Dermis microvascular lymphatic vessel endothelial cell (primary cell): ENCODE measurements around the gene YKT6. TPM values are rescaled to one million over a fixed set of nuclear protein-coding genes. Genes with fewer than 3 reads are reported as not detected.
"Not testable (repeated sequence)": the region's sequence is repeated elsewhere in the genome, so short reads cannot be mapped to it uniquely, and the experiment has no call there.

Experiments used
- DNase-seq, 2 donors: peaks; one replicate each; pipeline versions ENCODE4 v3.0.0 to v3.0.0-alpha.2; 2010; ENCODE audit warnings: low read depth in 2 of 2
- total RNA-seq: library from RNA; depleted of rRNA; stranded (reverse); fragments of >200 nt; gene quantifications from 2 replicates; pipeline ENCODE4 v1.2.1, GENCODE V29; 2014

YKT6 gene
- total RNA-seq, 1 donor from 2014 or later: 83.7 TPM

DNA sequence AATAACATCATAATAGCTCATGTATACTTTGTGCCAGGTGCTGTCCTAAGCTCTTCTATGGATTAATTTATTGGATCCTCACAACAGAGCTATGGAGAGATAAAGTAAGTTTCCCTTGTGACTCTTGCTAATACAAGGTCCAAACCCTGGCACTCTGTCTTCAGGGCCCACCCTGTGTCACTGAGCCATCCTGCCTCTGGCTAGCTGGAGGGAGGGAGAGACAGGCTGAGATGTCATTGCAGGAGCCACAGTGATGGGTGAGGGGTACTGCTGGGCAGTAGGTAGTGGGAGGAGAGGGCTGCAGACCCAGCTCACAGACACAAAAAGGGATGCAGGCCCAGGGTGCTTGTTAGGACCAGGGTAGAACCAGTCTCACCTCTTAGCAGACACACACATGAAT, 28.4 kb upstream of the YKT6 start:
- no peak for DNase-seq

DNA sequence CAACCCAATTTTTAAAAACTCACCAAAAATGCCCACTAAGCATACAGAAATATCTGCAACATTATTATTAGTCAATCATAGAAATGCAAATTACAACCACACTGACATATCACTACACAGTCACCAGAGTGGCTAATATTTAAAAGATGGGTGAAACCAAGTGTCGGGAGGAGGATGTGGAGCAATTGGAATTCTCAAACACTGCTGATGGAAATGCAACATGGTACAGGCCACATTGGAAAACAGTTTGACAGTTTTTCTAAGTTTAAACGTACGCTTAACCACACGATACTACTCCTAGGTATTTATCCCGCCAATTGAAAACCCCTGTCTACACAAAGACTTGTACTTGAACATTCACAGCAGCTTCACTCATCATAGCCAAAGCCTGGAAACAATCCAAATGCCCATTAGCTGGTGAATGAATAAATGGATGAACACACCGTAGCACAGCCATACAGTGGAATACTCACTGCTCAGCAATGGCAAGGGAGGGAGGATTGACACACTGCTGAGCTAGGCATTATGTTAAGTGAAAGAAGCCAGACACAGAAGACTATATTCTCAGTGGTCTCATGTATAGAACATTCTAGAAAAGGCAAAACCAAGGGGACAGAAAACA, 27.9 kb upstream of the YKT6 start:
- no peak for DNase-seq

DNA sequence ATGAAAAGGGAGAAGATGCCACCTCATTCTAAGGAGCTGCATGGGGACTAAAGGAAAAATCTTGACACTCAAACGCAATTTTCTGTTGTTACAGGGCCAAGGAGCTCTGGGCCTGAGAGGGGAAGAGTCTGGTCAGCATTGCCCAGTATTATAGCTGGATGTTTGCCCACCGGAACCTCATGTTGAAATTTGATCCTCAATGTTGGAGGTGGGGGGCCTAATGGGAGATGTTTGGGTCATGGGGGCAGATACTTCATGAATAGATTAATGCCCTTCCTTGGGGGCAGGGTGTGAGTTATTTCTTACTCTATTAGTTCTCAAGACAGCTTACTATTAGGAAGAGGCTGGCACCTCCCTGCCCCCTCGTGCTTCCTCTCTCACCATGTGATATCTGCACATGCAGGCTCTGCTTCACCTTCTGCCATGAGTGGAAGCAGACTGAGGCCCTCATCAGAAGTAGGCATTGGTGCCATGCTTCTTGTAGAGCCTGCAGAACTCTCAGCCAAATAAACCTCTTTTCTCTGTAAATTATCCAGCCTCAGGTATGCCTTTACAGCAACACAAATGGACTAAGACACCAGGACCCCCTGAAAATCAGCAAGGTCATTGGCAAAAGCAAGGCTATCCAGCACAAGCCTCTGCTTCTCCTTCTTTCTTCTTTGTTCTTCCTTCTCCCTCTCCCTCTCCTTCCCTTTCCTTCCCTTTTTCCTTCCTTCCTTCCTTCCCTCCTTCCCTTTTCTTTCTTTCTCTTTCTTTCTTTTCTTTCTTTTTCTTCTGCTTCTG, 26.7 kb upstream of the YKT6 start:
- DNase-seq: no peak

DNA sequence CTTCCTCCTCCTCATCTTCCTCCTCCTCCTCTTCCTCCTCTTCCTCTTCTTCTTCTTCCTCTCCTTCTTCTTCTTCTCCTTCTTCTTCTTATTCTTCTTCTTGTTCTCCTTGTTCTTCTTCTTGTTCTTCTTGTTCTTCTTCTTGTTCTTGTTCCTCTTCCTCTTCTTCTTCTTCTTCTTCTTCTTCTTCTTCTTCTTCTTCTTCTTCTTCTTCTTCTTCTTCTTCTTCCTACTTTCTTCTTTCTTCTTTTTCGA, 26.2 kb upstream of the YKT6 start:
- DNase-seq: not testable (repeated sequence)

DNA sequence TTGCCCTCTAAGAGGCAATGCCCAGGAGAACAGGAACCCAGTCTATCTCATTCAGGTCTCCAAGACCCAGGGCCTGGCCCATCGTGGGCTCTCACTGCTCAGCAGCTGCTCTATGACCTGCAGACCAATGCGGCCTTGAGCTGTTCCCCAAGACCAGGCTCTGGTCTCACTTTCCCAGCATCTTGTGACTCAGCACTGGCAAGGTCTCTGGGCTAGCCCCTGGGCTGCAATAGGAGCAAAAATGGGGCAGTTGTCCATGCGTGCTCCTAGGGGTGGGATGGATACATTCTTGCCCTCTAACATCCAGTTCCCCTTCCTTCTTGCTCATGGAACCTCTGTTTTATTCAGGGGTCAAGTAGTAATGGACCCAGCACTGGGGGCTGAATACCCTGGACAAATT, 25.0 kb upstream of the YKT6 start:
- no peak for DNase-seq

DNA sequence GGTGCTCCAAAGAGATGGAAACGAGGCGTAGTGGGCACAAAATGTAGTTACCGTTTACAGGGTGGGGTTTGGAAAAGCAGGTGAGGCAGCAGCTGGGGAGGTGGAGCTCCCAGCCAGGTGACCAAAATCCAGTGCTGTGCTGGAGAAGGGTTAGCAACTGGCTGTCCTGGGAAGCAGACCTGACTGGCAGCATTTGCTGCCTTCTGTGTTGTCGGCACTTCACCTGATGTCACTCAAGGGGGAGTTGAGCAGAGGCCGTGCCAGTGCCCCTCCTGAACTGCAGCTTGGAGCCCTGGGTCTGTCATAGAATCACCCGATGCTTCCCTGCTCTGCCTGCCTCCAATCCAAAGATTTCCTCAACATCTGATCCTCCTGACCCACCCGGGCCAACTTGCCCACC, 24.3 kb upstream of the YKT6 start:
- DNase-seq: no peak

DNA sequence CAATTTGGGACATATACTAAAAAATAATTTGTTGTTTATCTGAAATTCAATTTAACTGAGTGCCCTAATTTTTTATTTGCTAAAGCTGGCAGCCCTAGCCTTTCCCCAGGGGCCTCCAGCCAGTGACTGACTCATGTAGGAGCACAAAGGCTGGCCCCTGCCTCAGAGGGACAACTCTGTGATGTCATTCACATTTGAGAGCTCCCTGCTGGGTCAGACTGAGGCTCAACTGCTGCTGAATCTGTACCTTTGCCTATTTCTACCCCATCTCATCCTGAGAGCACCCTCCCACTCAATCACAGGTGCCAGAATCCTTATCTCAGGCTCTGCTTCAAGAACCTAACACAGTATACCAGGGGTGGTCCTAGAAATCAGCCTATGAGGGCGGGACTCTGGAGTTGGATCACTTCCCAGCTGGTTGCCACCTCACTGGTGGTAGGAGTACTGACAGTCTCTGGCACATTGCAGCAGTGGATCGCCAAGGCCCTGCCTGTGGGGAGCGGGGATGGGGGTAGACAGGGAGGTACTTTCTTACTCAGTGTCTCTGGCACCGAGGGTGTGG, 23.1 kb upstream of the YKT6 start:
- no peak for DNase-seq

DNA sequence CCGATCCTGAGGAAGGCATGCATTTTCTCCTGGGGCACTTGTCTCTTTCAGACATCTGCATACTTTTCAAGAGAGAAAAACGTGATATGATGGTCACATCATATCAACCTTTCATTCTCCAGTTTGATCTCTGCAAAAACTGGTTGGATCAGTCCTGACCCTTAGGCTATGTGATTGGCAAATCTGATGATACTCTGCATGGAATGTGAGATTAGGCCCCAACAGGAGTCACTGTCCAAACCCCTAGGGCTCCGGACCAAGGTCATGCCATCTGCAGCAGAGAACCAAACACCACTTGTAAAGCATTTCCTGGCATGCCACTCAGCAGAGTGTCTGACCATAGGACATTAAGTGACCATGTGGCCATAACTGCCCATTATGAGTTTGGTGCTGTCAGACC, 20.1 kb upstream of the YKT6 start:
- DNase-seq: no peak

DNA sequence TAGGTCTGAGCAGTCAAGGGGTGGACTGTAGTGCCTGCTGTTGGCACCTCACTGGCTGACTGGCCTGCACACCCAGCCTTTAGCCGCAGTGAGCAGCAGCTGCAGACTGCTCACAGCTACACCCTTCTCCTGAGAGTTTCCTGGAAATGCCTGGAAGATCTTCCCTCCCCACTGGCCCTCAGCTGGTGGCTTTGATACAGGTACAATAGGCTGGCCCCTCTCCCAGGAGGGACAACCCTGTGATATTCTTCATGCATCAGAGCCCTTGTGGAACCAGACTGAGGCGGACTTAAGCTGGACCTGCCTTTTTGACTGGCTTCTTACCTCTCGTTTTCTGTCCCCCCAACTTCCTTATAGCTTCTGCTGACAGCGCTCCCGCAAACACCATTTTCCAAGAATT, 18.0 kb upstream of the YKT6 start:
- no peak for DNase-seq

DNA sequence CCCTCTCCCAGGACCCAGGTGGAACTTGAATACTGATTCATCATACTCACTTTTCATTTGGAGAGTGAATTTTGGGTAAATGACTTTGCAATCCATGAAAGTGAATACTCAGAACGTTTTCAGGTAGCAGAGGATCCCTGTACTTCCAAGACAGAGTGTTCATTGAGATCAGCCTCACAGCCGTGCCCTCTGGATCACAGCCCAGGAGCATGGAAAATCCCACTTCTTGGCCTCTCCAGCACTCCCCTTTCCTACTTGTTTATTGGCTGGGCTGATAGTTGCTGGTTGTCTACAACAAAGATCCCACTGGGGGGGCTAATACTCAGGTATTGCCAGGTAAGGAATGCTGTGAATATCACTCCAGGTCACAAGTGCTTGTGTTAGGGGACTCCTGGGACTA, 17.4 kb upstream of the YKT6 start:
- DNase-seq: no peak

DNA sequence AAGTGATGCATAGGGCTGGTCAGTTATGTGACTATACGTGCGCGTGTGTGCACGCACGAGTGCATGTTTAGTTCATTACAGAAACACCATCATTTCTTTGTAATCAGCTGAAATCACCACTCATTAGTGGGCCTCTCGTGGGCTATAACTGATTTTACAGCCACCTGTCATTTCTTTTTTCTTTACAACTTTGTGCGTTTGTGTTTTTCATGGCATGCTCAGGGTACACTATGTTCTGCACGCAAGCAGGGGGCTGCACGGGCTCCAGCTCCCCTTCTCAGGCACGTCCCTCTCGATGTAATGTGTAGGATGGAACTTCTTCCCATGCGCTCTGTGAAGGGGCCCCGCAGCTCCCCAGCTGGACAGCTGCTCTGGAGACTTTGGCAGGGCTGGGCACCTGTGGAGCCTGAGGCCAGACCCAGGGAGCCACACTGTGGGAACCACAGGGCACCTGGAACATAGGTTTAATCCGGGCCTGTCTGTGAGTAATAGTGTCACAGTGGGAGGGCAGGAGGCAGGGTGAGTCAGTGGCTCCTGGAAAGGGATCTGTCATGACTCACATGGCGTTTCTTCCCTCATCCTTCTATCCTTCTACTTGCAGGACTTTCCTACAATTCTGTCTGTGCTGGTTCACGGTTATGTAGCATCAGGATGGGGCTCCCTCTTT, 16.4 kb upstream of the YKT6 start:
- DNase-seq: peak in 1 of 2 donors; percentile 60

DNA sequence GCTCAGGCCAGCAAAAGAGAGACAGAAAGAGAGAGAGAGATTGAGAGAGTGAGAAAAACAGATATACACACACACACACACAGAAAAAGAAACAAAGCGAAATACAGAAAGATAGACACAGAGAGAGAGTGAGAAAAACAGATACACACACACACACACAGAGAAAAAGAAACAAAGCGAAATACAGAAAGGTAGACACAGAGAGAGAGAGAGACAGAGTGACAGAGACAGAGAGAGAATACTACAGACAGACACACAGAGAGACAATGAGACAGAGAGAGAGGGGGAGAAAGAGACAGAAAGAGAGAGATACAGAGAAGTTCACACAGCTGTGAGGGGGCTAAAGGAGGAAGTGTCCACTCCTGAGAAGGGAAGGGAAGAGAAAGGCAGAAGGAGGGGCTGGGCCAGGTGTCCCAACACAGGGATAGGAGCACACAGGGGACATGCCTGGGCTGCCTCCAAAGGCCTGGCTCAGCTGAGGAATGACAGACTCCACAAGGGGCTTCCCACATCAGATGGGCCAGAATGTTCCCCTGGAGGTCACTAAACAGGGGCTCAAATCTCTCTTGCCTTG, 15.8 kb upstream of the YKT6 start:
- DNase-seq: no peak

DNA sequence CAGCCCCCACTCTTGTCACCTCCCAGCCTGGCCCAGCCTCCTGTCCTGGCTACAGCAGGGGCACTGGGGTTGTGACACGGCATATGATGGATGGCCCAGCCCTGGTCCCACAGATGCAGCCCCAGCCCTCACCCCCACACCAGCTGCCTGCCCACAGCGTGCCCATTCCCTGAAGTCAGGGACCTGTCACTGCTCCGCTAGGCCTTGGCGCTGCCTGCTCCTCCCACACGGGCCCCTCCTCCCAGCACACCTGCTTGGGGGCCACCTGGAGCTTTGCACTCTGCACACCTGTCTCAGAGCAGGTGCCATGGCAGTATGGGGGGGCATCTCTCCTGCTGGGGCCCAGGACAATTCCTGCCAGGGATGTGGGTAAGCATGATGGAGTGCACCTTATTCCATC, 15.0 kb upstream of the YKT6 start:
- no peak for DNase-seq

DNA sequence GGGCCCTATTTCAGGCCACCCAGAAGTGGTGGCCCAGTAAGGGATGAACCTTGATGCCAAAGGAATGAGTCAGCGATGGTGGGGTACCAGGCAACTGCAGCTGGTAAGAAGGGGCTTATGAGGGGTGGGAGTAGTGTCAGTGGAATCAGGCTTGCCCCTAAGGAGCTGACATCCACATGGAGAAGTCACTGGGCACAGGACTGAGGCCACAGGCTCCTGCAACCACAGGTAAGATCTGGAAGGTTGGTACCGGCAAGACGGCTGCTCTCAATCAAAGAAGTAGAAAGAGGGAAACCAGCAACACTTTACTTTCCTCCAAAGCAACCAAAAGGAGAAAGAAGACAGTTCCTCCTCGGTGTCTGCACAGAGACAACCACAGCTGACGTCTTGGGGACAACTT, 14.0 kb upstream of the YKT6 start:
- DNase-seq: no peak

DNA sequence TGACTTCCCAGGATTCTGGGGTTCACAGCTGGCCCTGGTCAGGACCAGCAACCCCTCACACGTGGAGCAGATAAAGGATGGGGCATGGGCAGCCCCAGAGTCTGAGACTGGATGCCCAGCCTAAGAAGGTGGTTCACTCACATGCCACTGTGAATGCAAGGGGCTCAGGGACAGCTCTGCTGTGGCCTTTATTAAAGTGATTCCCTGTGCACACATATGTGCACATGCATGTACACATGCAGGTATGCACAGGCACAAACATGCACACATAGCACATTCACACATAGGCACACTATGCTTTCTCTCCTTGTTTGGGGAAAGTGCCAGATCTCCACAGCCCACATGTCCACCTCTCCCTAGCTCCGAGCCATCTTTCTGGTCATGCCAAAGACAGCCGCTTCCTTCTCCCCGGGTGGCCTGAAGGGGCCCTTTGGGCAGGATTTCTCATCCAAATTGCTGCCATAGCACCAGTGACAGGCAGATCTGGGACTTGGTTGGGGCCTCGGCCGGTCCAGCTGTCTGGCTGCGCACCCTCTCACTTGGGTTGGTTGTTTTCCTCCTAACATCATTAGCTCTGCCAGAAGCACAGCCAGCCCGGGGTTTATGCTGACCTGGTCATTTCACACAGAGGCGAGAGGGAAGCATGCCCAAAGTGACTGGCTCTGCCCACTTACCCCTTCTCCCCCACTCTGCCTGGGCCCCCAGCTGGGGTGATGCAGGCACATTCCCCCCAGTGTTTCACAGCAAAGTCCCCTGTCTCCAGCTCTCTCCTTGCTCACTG, 13.0 kb upstream of the YKT6 start:
- DNase-seq: no peak

DNA sequence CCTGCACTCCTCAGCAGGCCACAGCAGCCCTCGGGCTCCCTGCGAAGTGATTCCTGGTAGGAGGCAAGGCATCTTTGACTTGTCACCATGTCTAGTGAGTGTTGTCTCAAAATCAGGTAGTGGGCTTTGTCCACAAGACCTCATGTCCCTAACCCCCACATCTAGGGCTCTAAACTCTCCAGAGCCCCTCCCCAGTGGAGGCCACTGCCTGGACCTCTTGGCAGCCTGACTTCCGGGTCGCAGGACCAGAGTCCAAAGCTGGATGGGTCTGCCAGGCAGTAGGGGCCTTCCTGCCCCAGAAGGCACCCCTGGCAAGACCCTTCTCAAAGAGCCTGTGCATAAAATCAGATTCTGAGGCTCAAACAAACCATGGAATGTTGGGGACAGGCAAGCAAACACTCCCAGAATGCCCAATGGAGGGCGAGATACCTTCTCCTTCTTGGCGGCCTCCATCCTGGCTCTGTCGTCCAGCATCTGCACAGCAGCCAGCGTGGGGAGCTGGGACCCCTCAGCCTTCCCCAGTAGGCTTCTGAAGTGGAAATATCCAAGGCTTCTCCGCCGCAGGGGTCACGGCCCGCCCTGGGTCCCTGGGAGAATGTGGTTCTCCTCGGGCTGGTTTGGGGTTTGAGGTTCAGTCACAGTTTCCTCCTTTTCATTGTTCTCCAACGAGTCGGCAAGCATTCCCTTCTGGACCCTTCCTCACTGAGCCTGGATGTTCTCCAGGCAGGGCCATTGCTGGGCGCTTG, 12.1 kb upstream of the YKT6 start:
- DNase-seq: no peak

DNA sequence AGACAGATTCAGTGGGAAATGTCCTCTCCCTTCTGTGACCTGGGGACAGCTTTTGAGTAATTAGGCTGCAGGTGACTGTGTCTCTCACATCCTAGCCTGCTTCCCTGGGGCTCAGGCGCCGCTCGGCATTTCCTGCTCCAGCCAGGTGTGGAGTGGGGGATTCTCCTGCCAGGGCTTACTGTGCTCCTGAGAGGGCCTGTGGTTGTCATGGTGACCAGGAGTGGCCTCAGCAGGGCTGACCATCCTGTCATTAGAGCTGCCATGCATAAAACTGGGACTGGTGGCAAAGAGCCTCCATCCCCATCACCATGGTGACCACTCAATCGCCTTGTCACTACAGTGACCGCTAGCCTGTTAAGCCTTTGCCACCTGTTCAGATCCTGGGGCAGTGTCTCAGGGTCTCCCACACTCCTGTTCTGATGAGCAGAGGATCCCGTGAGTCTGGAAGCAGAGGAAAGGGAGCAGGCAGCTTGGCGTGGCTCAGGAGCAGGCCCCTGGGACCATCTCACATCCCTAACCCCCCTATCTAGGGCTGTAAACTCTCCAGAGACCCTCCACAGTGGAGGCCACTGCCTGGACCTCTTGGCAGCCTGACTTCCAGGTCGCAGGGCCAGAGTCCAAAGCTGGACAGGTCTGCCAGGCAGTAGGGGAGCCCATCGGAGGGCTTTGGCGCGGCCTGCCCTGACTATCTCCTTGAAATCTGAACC, 11.3 kb upstream of the YKT6 start, which contains the start of gene GCK:
Gene GCK, minus strand, starts transcription at position 154 of the 707 bp plus-strand sequence. CDS start 486 bp downstream, outside the sequence.
- DNase-seq: no peak

DNA sequence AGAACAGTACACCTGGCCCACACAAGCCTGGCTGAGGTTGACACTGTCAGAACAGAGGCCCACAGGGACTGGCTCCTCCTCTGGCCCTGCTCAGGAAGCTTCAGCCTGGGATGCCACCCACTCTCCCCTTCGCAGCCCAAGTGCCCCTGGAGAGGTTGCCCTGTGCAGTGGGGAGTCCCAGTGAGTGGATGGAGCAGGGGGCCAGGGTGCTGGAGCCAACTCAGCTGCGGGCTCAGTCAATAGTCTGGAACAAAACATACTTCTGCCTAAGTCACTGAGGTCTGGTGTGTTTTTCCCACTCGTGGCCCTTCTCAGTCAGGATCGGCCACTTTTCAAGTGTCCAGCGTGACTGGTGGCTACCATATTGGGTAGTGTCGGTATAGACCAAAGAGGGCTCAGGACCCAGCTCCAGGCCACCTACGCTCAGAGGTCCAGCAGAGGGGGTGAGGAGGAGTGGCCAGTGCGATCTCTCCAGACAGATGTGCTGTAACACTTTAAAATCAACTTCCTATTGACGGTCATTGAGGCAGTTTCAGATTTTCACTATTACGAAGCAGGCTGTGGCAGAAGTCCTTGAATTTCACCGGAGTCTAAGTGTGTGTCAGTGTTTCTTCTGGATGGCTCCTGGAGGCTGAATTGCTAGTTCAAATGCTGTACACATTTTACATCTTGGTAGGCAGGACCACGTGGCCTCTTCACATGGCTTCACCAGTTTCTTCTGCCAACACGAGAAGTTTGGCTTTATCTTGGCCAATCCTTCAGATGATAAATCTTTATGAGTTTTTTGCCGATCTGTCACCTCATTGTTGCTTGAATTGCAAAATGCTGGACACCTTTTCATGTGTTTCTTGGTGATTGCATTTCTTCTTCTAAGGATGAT, 10.5 kb upstream of the YKT6 start:
- no peak for DNase-seq

DNA sequence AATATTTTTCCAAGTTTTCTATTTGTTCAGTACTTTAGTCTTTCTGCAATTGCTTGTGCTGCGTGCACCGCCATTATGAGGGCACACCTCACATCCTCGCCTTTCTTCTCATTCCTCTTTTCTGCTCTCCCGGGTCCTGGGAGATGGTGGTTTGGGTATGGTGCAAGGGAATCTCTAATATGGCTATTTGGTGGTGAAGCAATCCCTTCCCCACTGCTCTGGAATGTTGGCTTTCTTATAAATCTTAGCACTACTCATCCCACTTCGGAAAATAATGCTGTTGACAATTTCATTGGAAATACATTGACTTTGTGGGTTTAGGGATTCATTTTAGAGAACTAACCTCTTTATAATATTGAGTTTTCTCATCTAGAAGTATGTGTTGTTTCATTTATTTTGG, 9.6 kb upstream of the YKT6 start:
- no peak for DNase-seq
